ENCODE measurements around the gene MEF2A. TPM values are rescaled to one million over a fixed set of nuclear protein-coding genes. Genes with fewer than 3 reads are reported as not detected.

Gene MEF2A
- total RNA-seq, 4 donors from 2014 or later, result 55.3 to 155 (median 105) TPM

DNA sequence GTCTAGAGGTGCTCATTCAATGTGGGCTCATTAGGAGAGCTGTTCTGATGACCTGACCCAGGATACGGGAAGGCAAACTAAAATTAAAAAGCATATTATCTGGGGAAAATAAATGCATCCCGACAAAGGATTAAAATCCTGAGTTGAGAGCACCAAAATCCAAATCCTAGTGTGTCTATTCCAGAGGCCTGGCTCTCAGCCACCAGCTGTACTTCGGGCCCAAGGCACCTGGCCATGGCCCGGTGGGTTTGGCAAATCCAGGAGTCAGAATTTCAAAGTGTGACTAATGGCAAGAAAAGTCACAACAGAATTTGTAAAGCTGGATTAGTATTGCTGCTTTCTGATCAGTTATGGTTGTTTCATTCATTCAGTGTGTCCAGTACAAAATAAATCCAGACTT lies 170.1 kb downstream of the MEF2A start:
- Histone ChIP-seq H3K4me3 (replicated peaks in 1 of 3) (no peak overlapping the region), H3K27me3 (no peaks in the 10 kb centered on the region), H3K9me3 (no peaks in the 10 kb centered on the region), H3K36me3 (no peaks in the 10 kb centered on the region), H3K27ac (no peak overlapping the region), H3K4me1 (peaks cover 0 to 5% of the 10 kb centered on the region in 2 donors)
- DNase-seq, result no peak
- intact Hi-C loops (cut with DNase I), result no loop called here
- WGBS, 2 donors, result 77 to 82% methylated on average over 4 of the region's 4 CpGs
- TF ChIP-seq, protein P1, sequence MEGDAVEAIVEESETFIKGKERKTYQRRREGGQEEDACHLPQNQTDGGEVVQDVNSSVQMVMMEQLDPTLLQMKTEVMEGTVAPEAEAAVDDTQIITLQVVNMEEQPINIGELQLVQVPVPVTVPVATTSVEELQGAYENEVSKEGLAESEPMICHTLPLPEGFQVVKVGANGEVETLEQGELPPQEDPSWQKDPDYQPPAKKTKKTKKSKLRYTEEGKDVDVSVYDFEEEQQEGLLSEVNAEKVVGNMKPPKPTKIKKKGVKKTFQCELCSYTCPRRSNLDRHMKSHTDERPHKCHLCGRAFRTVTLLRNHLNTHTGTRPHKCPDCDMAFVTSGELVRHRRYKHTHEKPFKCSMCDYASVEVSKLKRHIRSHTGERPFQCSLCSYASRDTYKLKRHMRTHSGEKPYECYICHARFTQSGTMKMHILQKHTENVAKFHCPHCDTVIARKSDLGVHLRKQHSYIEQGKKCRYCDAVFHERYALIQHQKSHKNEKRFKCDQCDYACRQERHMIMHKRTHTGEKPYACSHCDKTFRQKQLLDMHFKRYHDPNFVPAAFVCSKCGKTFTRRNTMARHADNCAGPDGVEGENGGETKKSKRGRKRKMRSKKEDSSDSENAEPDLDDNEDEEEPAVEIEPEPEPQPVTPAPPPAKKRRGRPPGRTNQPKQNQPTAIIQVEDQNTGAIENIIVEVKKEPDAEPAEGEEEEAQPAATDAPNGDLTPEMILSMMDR (IDR thresholded peaks at IDR 0.05), result no peak
- TF ChIP-seq POLR2A (IDR thresholded peaks at IDR 0.05), result no peak

DNA sequence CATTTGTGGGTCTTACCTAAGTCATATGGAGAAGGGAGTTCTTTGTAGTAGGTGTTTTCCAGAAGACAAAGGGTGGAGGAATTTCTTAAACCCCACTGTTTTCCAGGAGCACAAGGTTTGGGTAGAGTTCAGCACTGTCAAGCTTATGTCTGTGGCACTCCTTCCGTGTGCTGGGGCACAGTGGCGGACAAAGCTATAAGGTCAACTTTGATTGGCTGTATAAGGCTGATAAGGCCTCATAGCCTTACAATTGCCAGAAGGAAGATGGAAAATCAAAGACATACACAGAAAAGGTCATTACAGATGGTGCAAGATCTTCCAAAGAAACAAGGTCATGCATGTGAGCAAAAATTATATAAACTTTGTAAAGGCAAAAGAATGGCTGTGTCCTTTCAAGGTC lies 170.9 kb downstream of the MEF2A start:
- intact Hi-C loops (cut with DNase I), result no loop called here

DNA sequence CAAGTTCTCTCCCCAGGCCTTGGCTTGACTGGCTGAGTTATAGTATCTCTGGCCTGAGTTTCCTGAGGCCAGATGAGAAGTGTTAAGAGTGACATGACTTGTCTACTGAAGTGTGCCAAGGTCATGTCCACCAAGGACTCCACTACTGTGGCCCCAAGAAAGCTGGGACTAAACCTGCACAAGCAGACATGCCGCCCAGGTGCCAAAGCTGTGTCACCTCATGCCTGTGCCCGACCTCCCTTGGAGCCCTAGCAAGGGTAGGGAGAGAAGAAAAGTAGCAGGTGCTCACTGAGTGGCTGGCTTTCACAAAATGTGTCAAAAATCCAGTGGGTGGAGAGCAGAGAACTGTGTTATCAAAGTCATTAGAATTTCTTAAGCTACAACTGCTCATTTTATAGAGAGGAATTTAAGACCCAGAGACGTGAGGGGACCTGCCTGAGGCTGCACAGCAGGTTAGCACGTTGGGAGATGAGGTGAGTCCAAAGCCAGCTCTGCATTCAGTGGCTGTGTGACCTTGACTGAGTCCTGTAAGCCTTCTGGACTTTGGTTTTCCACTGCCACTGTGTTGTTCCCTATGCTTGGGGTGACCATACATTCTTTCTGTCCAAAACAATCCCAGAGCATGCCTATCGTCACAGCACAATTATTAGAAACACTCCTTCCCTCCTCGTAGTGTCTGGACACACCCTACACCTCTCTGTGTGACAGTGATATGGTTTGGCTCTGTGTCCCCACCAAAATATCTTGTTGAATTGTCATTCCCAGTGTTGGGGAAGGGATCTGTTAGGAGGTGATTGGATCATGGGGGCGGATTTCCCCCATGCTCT lies 172.4 kb downstream of the MEF2A start:
- Histone ChIP-seq H3K9me3 (no peaks in the 10 kb centered on the region), H3K27ac (no peak overlapping the region), H3K36me3 (no peaks in the 10 kb centered on the region), H3K4me3 (replicated peaks in 1 of 3) (no peak overlapping the region), H3K27me3 (no peaks in the 10 kb centered on the region), H3K4me1 (no peaks in the 10 kb centered on the region)
- WGBS, 2 donors, result 80 to 86% methylated on average over 7 of the region's 7 CpGs
- intact Hi-C loops (cut with DNase I), result no loop called here
- no peak for DNase-seq
- TF ChIP-seq, protein P1 (IDR thresholded peaks at IDR 0.05), result no peak
- no peak for TF ChIP-seq POLR2A (IDR thresholded peaks at IDR 0.05)

More for the DNA sequence above, 170.9 kb downstream of the MEF2A start:
- DNase-seq, result no peak
- Histone ChIP-seq H3K9me3 (no peaks in the 10 kb centered on the region), H3K27me3 (no peaks in the 10 kb centered on the region), H3K4me3 (replicated peaks in 1 of 3) (no peak overlapping the region), H3K36me3 (no peaks in the 10 kb centered on the region), H3K4me1 (peaks cover 0 to 5% of the 10 kb centered on the region in 2 donors), H3K27ac (no peak overlapping the region)
- WGBS, 2 donors, result 88 to 91% methylated on average over 2 of the region's 2 CpGs
- TF ChIP-seq POLR2A (IDR thresholded peaks at IDR 0.05), result no peak
- TF ChIP-seq, protein P1 (IDR thresholded peaks at IDR 0.05), result no peak

DNA sequence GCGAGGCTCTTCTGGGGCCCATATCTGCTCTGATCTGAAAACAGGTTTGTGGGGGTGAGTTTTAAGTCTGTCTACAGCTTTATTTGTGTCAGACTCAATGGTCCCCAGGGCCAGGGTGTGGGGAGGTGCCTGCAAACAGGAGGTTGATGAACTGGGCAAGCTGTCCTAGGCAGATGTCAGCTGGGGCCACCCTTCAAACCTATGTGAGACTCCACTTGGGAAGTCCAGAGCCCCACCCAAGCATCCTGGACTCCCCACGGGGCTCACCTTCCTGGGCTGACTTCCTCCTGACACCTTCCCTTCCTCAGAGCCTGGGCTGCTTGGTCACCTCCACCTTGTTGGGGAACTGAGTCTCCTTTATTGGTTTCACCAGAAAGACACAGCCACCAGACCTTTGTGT lies 176.1 kb downstream of the MEF2A start:
- Histone ChIP-seq H3K4me3 (replicated peaks in 1 of 3) (no peak overlapping the region), H3K27ac (no peak overlapping the region), H3K27me3 (no peaks in the 10 kb centered on the region), H3K9me3 (no peaks in the 10 kb centered on the region), H3K4me1 (no peaks in the 10 kb centered on the region), H3K36me3 (no peaks in the 10 kb centered on the region)
- intact Hi-C loops (cut with DNase I), result no loop called here
- no peak for DNase-seq
- no peak for TF ChIP-seq POLR2A (IDR thresholded peaks at IDR 0.05)
- TF ChIP-seq, protein P1 (IDR thresholded peaks at IDR 0.05), result no peak
- 55 to 91% methylated on average over 1 to 2 of the region's 2 CpGs for WGBS, 2 donors

DNA sequence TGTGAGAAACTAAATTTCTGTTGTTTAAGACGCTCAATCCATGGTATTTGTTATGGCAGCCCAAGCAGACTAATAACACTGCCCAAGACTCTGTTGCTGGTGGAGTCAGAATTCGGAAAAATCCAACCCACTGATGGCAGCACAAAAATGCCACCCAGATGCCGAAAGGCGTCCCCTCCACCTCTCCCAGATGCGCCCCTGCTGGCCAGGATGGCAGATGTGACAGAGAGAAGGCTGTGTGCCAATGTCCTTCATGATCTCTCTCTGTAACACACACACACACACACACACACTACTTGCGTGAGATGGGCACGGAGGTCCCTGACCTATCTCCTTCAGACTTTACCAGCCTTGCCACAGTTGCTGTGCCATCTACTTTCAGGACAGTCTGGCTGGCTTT lies 178.4 kb downstream of the MEF2A start:
- no peaks in the 10 kb centered on the region for H3K9me3 ChIP-seq
- H3K27me3 ChIP-seq, result no peaks in the 10 kb centered on the region
- intact Hi-C loops (cut with DNase I), result no loop called here
- no peak overlapping the region for H3K4me3 ChIP-seq (replicated peaks in 1 of 3)
- DNase-seq, result no peak
- no peaks in the 10 kb centered on the region for H3K36me3 ChIP-seq
- TF ChIP-seq POLR2A (IDR thresholded peaks at IDR 0.05), result no peak
- TF ChIP-seq, protein P1 (IDR thresholded peaks at IDR 0.05), result no peak
- H3K4me1 ChIP-seq, result no peaks in the 10 kb centered on the region
- no peak overlapping the region for H3K27ac ChIP-seq
- WGBS, 2 donors, result 87 to 98% methylated on average over 5 to 7 of the region's 7 CpGs

Data from thyroid gland (tissue), 4 donors.